Fibroblast of villous mesenchyme (primary cell): ENCODE data around the gene FBN1. TPM values are rescaled to one million over a fixed set of nuclear protein-coding genes. Genes with fewer than 3 reads are reported as not detected.

Source experiments
- DNase-seq: peaks from one replicate; pipeline ENCODE4 v3.0.0-alpha.2; 2010; ENCODE audit warnings: low read depth
- H3K4me3 ChIP-seq: 2 replicates; pipeline ENCODE4 v1.5.1; 2011; ENCODE audit warnings: low read depth, mild to moderate bottlenecking, low read length
- CTCF ChIP-seq: IDR thresholded peaks from 2 replicates; pipeline ENCODE4 v1.5.1; 2012; ENCODE audit warnings: low read depth, mild to moderate bottlenecking, low read length; ENCODE audit not compliant: insufficient read depth
- total RNA-seq: library from RNA; depleted of rRNA; stranded (reverse); fragments of >200 nt; gene quantifications from 2 replicates; pipeline ENCODE4 v1.2.3, GENCODE V29; 2012

Gene FBN1
- total RNA-seq, 1 donor: 333 TPM

GRCh38 chr15:48423342-48423741 is 222.2 kb downstream of the FBN1 start:
- DNase-seq: no peak
- H3K4me3 ChIP-seq: no peak overlapping the region
- no peak for TF ChIP-seq CTCF

GRCh38 chr15:48422401-48422800 is 223.1 kb downstream of the FBN1 start:
- H3K4me3 ChIP-seq: no peak overlapping the region
- DNase-seq: peak; percentile 52
- no peak for TF ChIP-seq CTCF

GRCh38 chr15:48421362-48421761 is 224.1 kb downstream of the FBN1 start:
- DNase-seq: no peak
- no peak overlapping the region for H3K4me3 ChIP-seq
- TF ChIP-seq CTCF: no peak

GRCh38 chr15:48419896-48420295 is 225.6 kb downstream of the FBN1 start:
- peak; percentile 63 for DNase-seq
- no peak overlapping the region for H3K4me3 ChIP-seq
- no peak for TF ChIP-seq CTCF

- no peak for DNase-seq
- no peak overlapping the region for H3K4me3 ChIP-seq
- TF ChIP-seq CTCF: no peak
These were observed 227.2 kb downstream of the FBN1 start for GRCh38 chr15:48418343-48418742.

- no peak for TF ChIP-seq CTCF
- DNase-seq: no peak
- no peak overlapping the region for H3K4me3 ChIP-seq
These were observed 229.2 kb downstream of the FBN1 start for GRCh38 chr15:48416301-48416700.
